ENCODE data around the gene INCA1. TPM values are rescaled to one million over a fixed set of nuclear protein-coding genes. Genes with fewer than 3 reads are reported as not detected.
"Not testable (repeated sequence)": the region's sequence is repeated elsewhere in the genome, so short reads cannot be mapped to it uniquely, and the experiment has no call there.

Gene INCA1, protein sequence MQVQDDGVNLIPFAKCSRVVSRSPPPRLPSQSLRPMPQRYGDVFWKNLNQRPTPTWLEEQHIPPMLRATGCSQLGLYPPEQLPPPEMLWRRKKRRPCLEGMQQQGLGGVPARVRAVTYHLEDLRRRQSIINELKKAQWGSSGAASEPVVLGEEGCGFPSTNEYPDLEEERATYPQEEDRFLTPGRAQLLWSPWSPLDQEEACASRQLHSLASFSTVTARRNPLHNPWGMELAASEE
- 1 to 10 TPM; 6.0 to 7.8 (median 6.6) TPM for polyA plus RNA-seq (ENCODE audit: insufficient read length in 3 of 3)

DNA sequence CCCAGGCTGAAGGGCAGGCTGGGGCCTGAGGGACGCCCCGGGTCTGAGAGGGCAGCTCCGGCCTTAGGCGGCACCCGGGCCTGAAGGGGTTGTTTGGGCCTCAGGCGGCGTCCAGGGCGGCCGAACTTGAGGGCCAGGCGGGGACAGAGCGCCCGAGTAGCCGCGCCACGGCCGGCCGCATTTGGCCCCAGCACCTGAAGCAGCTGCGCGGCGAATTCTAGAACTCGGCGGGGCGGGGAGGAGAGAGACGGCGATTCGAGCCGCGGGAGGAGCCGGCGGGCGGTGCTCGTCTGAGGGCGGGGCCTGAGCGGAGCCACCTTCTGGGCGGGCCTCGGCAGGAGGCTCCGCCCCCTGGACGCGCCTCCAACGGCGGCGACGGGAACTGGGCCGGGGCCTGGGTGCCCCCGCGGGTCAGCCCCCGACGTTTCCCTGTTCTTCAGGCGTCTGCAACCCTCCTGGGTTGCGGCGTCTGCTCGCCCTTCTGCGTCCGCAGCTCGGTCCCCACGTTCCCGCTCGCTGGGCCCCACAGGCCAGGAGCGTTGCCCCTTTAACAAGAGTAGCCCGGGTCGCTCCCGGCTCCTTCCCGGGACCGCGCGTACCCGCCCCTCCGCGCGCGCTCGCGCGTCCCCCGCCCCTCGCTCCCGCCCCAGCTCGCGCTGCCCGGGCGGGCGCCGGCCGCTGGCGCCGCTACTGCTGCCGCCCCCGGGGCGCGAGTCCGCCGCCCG is at the start of gene INCA1, which contains the start of gene KIF1C:
TSS of gene INCA1 (minus strand) at position 221 of the 725 bp plus-strand sequence. CDS start 3,085 bp downstream, outside the sequence.
TSS of gene KIF1C (plus strand) at position 649 of the 725 bp plus-strand sequence. CDS start 2,297 bp downstream, outside the sequence.
- peak; percentile 76 to 81 (median 80) for DNase-seq (ENCODE audit: low read depth in 3 of 3, low spot score in 2 of 3)

DNA sequence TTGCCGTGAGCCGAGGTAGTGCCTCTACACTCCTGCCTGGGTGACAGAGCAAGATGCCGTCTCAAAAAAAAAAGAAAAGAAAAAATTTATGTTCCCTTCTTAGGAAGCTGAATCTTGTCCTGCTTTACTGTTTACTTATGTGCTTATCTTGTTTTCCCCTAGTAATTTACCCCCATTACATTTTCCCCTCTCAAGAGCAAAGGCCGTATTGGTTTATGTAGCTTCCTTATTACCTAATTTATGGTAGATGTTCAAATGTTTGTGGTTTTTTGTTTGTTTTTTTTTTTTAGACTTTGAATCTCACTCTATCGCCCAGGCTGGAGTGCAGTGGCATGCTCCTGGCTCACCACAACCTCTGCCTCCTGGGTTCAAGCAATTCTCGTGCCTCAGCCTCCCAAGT is 48.2 kb upstream of the INCA1 start:
- no peak for DNase-seq (ENCODE audit: low read depth in 3 of 3, low spot score in 2 of 3)

DNA sequence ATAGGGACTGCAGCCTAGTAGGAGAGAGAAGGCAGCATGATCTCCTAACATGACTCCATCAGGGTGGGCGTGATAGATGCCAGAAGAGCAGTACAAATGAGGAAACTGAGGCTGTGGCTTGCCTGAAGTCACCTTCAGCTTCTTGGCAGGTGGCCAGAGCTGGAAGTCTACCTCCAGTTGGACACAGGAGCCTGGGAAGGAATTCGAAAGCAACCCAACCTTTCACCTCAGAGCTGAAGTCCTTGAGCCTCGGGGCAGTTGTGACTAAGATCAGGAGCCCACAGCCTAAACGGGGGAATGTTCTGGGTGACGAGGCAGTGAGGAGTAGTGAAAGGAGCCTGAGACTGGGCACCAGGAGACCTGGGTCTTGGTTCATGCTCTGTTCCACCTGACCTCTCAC is 47.3 kb upstream of the INCA1 start:
- no peak for DNase-seq (ENCODE audit: low read depth in 3 of 3, low spot score in 2 of 3)

DNA sequence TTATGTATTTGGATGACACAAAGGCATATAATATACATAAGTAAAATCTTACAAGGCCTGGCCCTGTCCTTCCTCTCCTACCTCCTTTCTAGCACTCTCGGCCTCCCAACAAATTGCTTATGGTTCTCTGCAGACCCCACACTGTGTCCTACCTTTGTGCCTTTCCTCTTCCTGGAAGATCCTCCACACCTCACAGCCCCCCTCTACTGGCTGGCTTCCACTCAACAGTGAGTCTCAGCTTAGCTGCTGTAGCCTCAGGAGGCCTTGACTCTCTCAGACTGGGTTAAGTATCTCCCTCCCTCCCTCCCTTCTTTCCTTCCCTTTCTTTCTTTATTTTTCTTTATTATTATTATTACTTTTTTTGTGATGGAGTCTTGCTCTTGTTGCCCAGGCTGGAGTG is 46.2 kb upstream of the INCA1 start:
- no peak for DNase-seq (ENCODE audit: low read depth in 3 of 3, low spot score in 2 of 3)

DNA sequence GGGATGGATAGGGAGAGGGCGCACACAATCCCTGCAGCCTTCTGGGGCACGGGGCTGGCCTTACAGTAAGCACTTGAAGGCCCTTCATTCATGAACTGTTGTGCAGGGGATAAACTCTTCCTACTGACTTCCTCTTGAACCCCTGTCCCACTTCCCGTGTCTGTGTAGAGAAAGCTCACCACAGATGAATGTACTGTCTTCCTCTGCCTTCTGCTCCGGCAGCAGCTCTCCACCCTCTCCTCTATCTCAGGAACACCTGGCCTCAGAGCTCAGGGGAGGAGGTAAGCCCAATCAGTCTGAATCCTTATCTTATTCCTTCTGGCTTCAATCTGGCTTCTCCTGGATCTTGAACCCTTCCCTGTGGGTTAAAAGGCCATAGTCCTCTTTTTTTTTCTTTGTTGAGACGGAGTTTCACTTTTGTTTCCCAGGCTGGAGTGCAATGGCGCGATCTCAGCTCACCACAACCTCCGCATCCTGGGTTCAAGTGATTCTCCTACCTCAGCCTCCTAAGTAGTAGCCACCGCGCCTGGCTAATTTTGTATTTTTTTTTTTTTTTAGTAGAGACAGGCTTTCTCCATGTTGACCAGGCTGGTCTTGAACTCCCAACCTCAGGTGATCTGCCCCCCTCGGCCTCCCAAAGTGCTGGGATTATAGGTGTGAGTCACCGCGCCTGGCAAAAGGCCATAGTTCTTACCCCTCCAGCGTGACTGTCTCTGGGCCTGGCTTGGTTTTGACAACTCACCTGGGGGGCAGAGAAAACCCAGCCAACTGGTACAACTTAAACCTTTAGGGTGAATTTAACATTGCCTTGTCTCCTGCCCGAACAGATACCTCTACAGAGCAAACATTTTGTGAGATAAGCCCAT is 45.1 kb upstream of the INCA1 start:
- no peak for DNase-seq (ENCODE audit: low read depth in 3 of 3, low spot score in 2 of 3)

DNA sequence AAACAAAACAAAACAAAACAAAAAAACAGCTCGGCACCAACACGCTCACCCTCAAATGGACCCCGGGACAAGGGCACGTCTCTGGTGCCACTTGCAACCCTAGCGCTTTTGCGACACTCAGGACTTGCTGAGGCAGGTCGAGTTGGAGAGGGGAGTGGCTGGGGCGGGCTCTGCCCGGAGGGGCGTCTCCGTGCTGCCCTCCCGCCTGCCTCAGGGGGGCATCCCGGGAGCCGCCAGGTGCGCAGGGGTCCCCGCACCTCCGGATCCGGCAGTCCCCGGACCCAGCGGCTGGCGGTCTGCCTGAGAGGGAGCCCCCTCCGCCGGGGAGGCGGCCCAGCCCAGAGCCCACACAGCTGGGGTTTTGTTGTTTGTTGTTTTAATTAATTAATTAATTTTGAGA is 38.0 kb upstream of the INCA1 start, which contains the start of gene SLC52A1:
TSS of gene SLC52A1 (minus strand) at position 112 of the 400 bp plus-strand sequence. CDS start 820 bp downstream, outside the sequence.
- no peak for DNase-seq (ENCODE audit: low read depth in 3 of 3, low spot score in 2 of 3)

DNA sequence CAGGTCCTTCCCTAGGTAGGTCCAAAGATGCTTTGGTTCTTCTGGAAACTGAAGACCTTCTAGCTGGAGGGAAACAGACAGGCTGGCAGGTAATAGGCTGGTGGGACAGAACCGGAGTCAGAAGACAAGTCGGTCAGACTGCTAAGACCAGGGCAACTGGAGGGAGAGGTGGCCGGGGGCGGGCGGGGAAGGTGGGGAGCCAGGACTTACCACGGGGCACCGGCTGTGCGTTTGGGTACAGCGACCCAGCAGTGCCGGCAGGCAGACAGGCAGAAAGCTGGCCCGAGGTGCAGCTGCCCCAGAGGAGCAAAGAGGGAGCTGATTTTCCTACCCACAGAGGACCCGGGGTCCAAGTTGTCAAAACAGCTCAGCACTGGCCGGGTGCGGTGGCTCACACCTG is 37.3 kb upstream of the INCA1 start:
- no peak for DNase-seq (ENCODE audit: low read depth in 3 of 3, low spot score in 2 of 3)

DNA sequence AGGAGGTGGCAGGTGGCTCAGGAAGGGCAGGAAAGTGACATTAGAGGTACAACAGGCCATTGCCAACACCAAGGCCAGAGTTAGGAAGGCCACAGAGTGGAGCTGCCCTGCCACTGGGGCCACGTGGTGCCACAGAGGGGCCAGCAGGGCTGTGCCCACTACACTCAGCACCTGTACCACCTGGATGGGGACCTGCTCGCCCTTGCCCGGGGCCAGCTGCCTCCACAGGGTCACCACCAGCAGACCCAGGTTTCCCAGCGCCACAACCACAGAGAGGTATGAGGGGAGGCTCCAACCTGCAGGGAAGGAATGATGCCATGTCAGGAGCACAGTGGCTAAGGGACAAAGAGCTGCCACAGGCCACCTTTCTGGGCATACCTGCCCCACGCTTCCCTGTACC is 36.7 kb upstream of the INCA1 start:
- no peak for DNase-seq (ENCODE audit: low read depth in 3 of 3, low spot score in 2 of 3)

DNA sequence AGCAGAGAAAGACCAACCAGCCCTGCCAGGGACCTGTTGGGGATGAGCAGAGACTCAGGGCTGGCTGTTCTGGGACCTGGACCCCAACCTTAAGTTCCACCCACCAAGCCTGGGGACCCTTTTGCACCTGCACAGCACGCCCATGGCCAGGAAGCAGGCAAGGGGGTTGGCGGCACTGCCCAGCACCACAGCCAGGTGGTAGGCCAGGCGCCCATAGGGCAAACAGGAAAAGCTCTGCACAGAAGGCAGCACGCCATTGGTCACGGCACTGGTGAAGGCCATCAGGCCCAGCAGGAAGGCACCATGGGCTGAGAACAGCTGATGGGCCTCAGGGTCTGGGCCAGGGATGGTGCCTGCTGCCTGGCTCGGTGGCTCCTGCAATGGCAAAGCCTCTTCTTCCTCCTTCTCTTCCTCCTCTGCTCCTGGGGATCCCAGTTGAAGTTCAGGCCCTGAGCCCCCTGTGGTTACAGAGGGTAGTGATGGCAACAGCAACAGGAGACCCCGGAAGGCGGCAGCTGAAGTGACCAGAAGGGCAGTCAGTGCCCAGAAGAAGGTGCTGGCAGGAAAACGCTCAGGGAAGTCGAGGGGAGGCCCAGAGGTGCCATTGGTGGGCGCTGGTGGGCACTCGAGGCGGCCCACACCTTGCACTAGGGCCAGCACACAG is 36.2 kb upstream of the INCA1 start:
- DNase-seq (ENCODE audit: low read depth in 3 of 3, low spot score in 2 of 3), result no peak

DNA sequence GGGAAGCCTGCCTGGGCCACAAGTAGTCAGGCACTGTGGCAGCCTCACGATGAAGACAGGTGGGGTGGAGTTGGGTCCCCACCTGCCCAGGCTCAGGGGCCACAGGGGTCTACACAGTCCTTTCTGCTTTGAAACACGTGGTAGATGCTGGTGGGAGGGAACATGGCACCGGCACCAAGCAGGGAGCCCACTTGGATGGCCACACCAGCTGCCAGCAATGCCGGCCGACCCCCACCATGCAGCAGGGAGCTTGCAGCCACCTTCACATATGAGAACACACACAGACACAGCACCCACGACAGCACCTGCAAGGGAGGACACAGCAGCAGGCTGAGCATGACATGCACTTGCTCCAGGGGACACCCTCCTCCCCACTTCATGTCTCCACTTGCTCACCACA is 35.5 kb upstream of the INCA1 start:
- DNase-seq (ENCODE audit: low read depth in 3 of 3, low spot score in 2 of 3), result no peak

DNA sequence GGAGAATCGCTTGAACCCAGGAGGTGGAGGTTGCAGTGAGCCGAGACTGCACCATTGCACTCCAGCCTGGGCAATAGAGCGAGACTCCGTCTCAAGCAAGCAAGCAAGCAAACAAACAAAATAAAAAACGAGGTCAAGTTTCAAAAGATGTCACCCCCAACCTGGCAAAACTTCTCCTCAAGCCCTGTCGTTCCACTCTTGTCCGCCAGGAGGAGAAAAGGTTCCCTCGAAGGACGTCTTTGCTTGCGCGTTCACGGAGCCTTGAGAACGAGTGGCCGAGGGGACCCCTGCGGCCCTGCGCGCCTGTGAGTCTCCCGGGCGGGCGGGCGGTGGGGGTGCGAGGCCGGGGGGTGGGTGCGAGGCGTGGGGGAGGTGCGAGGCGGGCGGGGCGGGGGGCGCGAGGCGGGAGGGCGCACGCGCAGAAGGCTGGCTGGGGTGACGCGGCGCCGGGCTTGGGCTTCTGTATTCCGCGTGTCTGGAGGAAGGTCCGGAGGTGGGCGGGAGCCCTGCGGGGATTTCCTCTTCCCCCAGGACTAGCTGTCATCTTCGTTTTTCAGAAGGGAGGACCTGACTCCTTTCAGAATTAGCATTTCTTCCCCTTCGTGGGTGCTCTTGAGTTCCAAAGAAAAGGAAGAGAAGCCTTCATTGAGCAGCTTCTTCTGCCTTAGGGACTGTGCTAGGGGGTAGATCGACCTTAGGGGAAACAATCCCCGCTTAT is 34.2 kb upstream of the INCA1 start:
- DNase-seq (ENCODE audit: low read depth in 3 of 3, low spot score in 2 of 3), result peak; percentile 80 to 81 (median 81)

DNA sequence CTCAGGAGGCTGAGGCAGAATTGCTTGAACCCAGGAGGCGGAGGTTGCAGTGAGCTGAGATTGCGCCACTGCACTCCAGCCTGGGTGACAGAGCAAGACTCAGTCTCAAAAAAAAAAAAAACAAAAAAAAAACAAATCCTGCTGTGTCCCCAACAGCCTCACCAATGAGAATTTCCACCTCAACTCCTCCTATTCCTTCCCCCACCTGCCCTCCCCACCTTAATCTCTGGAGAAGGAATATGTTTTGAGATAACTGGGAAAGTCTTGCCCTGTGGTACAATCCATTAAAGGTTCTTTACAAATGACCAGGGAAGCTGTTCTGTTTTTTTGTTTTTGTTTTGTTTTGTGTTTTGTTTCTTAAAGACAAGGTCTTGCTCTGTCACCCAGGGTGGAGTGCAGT is 32.8 kb upstream of the INCA1 start:
- DNase-seq (ENCODE audit: low read depth in 3 of 3, low spot score in 2 of 3), result not testable (repeated sequence)

DNA sequence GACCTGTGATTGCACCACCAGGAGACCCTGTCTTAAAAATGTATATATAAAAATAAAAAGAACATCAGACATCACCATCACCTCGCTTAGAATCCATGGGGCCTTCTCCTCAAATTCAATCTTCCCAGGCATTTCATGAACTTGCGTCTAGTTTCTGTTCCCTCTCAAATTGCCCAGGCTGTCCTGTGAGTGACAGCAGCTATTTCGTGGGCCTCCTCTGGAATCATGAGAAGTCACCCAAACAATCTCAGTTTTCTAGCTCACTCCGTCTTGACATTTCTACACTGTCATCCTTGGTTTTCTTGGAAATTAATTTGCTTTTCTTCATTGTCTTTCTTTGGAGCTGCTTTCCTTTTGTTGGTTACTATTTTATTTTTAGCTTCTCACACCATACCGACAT is 30.6 kb upstream of the INCA1 start:
- DNase-seq (ENCODE audit: low read depth in 3 of 3, low spot score in 2 of 3), result no peak

DNA sequence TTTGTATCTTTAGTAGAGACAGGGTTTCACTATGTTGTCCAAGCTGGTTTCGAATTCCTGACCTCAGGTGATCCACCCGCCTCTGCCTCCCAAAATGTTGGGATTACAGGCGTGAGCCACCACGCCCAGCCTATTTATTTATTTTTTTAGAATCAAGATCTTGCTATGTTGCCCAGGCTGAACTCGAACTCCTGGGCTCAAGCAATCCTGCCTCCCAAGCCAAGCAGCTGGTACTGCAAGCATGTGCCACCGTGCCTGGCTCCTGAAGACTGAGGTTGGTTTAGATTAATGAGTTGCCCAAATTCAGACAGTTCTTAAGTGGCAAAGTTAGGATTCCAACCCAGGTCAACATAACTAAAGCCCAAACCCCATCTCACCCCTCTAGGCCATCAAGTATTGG is 30.0 kb upstream of the INCA1 start:
- no peak for DNase-seq (ENCODE audit: low read depth in 3 of 3, low spot score in 2 of 3)

DNA sequence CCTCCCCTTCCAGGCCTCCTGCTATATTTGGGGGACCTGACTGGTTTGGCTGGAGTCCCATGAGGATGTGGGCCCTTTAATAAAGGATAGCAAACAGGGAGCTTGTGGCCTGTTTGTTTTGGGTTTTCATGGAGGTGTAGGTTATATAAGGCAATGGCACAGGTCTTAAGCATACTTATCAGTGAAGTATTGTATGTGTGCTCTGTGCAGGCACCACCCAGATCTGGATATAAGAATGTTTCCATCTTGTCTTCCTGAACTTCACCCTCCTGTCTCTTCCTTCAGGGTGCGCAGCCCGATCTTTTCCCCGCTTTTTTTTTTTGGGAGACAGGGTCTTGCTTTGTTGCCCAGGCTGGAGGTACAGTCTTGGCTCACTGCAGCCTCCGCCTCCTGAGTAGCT is 27.3 kb upstream of the INCA1 start:
- DNase-seq (ENCODE audit: low read depth in 3 of 3, low spot score in 2 of 3), result no peak

DNA sequence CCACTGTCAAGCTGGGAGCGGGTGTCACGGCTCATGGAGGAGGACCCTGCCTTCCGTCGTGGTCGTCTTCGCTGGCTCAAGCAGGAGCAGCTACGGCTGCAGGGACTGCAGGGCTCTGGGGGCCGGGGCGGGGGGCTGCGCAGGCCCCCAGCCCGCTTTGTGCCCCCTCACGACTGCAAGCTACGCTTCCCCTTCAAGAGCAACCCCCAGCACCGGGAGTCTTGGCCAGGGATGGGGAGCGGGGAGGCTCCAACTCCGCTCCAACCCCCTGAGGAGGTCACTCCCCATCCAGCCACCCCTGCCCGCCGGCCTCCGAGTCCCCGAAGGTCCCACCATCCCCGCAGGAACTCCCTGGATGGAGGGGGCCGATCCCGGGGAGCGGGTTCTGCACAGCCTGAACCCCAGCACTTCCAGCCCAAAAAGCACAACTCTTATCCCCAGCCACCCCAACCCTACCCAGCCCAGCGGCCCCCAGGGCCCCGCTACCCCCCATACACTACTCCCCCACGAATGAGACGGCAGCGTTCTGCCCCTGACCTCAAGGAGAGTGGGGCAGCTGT is 26.3 kb upstream of the INCA1 start:
- no peak for DNase-seq (ENCODE audit: low read depth in 3 of 3, low spot score in 2 of 3)

DNA sequence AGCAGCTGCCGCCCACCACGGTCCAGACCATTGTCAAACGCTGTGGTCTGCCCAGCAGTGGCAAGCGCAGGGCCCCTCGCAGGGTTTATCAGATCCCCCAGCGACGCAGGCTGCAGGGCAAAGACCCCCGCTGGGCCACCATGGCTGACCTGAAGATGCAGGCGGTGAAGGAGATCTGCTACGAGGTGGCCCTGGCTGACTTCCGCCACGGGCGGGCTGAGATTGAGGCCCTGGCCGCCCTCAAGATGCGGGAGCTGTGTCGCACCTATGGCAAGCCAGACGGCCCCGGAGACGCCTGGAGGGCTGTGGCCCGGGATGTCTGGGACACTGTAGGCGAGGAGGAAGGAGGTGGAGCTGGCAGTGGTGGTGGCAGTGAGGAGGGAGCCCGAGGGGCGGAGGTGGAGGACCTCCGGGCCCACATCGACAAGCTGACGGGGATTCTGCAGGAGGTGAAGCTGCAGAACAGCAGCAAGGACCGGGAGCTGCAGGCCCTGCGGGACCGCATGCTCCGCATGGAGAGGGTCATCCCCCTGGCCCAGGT is 24.9 kb upstream of the INCA1 start:
- DNase-seq (ENCODE audit: low read depth in 3 of 3, low spot score in 2 of 3), result no peak

DNA sequence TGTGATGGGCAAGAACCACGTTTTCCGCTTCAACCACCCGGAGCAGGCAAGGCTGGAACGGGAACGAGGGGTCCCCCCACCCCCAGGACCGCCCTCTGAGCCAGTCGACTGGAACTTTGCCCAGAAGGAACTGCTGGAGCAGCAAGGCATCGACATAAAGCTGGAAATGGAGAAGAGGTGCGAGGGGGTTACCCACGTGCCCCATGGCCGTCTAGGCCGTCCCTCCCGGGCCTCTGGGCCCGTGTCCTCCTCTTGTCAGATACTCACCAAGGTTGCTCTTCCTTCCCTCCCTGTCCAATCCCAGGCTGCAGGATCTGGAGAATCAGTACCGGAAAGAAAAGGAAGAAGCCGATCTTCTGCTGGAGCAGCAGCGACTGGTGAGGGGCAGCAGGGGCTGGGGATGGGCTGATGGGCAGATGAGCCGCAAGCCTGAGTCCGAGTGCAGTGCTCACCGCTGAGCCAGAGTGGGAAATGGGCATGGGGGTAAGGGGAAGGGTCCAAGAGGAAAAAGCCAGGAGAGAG is 23.2 kb upstream of the INCA1 start:
- DNase-seq (ENCODE audit: low read depth in 3 of 3, low spot score in 2 of 3), result no peak

DNA sequence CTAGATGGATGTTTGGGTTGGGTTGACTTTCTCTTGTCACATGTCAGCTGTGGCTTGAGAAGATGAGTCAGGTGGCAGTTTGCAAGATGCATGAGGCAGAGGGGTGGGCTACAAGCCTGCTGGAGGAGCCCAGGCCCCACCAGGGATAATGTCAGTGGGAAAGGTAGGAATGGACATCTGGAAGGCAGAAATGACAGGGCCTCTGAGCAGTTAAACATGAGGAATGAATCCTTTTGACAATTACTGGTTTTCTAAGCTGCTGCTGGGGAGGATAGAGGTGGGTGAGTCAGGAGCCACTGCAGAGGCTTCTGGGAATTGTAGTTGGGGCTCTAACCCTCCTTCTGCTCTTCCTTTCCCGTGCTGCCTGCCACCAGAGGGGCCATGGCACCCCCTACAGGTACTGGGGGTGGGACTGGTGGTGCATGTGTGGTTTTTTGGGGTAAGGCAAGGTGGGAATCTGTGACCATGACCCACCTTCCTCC is 22.2 kb upstream of the INCA1 start:
- DNase-seq (ENCODE audit: low read depth in 3 of 3, low spot score in 2 of 3), result no peak

All from right renal cortex interstitium (tissue), 3 donors.